GM18499 (cell line): Measurements from ENCODE around the gene SPRED1.
"Not testable (repeated sequence)": the region's sequence is repeated elsewhere in the genome, so short reads cannot be mapped to it uniquely, and the experiment has no call there.

Experiments used
- ATAC-seq: cut with Tn5 transposase; IDR thresholded peaks from one replicate; pipeline ENCODE4 v1.9.1; 2021; ENCODE audit warnings: moderate number of reproducible peaks; ENCODE audit not compliant: insufficient read depth, unreplicated experiment

Gene SPRED1

GRCh38 chr15:38274135-38274534, 21.5 kb downstream of the SPRED1 start:
- ATAC-seq: no peak

- ATAC-seq: no peak
Measured at GRCh38 chr15:38275959-38276358, 23.3 kb downstream of the SPRED1 start.

- not testable (repeated sequence) for ATAC-seq
Measured at GRCh38 chr15:38277281-38277680, 24.6 kb downstream of the SPRED1 start.

- no peak for ATAC-seq
Measured at GRCh38 chr15:38281031-38281430, 28.4 kb downstream of the SPRED1 start.

- ATAC-seq: no peak
Measured at GRCh38 chr15:38283010-38283409, 30.4 kb downstream of the SPRED1 start.

GRCh38 chr15:38285456-38285855, 32.8 kb downstream of the SPRED1 start:
- no peak for ATAC-seq

GRCh38 chr15:38294126-38294525, 41.5 kb downstream of the SPRED1 start:
- no peak for ATAC-seq

- ATAC-seq: no peak
Measured at GRCh38 chr15:38297623-38298388, 45.2 kb downstream of the SPRED1 start.

GRCh38 chr15:38299216-38299615, 46.6 kb downstream of the SPRED1 start:
- ATAC-seq: no peak

GRCh38 chr15:38300395-38300794, 47.8 kb downstream of the SPRED1 start:
- ATAC-seq: no peak

- ATAC-seq: no peak
Measured at GRCh38 chr15:38304481-38304880, 51.8 kb downstream of the SPRED1 start.

- no peak for ATAC-seq
Measured at GRCh38 chr15:38307251-38307650, 54.6 kb downstream of the SPRED1 start.

GRCh38 chr15:38307861-38308641, 55.4 kb downstream of the SPRED1 start:
- no peak for ATAC-seq

- no peak for ATAC-seq
Measured at GRCh38 chr15:38308797-38309196, 56.2 kb downstream of the SPRED1 start.

GRCh38 chr15:38312190-38312589, 59.6 kb downstream of the SPRED1 start:
- ATAC-seq: no peak

- ATAC-seq: no peak
Measured at GRCh38 chr15:38316311-38316710, 63.7 kb downstream of the SPRED1 start.

- ATAC-seq: no peak
Measured at GRCh38 chr15:38320181-38320580, 67.5 kb downstream of the SPRED1 start.

- ATAC-seq: no peak
Measured at GRCh38 chr15:38320866-38321265, 68.2 kb downstream of the SPRED1 start.

GRCh38 chr15:38323895-38324294, 71.3 kb downstream of the SPRED1 start:
- ATAC-seq: no peak

GRCh38 chr15:38324939-38325647, 72.5 kb downstream of the SPRED1 start:
- ATAC-seq: no peak

GRCh38 chr15:38325648-38325990, 73.0 kb downstream of the SPRED1 start:
- ATAC-seq: no peak
